NCI-H2107 treated with DMSO at 0.1 percent for 48 hours (cell line): Measurements from ENCODE around the gene GPC1.
"Not testable (repeated sequence)": the region's sequence is repeated elsewhere in the genome, so short reads cannot be mapped to it uniquely, and the experiment has no call there.

Source experiments
- DNase-seq: peaks from one replicate; lab custom pipeline; 2025; ENCODE audit not compliant: unreplicated experiment; lab: John Stamatoyannopoulos, UW

GPC1 gene

GRCh38 chr2:240435457-240435947 lies at the start of gene GPC1:
Gene GPC1 (plus strand): TSS chr2:240435663. CDS start chr2:240435919, 256 bp downstream.
- peak; percentile 18 for DNase-seq

GRCh38 chr2:240386326-240386725 lies 49.1 kb upstream of the GPC1 start:
- DNase-seq, result no peak

- DNase-seq, result not testable (repeated sequence)
Measured at GRCh38 chr2:240386743-240387142, 48.7 kb upstream of the GPC1 start.

GRCh38 chr2:240387325-240387668 lies 48.2 kb upstream of the GPC1 start:
- no peak for DNase-seq

- no peak for DNase-seq
Measured at GRCh38 chr2:240387669-240388358, 47.6 kb upstream of the GPC1 start.

GRCh38 chr2:240388471-240389301 lies 46.8 kb upstream of the GPC1 start:
- no peak for DNase-seq

- DNase-seq, result no peak
Measured at GRCh38 chr2:240389302-240389805, 46.1 kb upstream of the GPC1 start.

- DNase-seq, result no peak
Measured at GRCh38 chr2:240390091-240391073, 45.1 kb upstream of the GPC1 start.

GRCh38 chr2:240391111-240392051 lies 44.1 kb upstream of the GPC1 start:
- DNase-seq, result no peak

GRCh38 chr2:240392084-240392947 lies 43.1 kb upstream of the GPC1 start:
- DNase-seq, result no peak

GRCh38 chr2:240392948-240393830 lies 42.3 kb upstream of the GPC1 start:
- DNase-seq, result no peak

GRCh38 chr2:240393831-240394410 lies 41.5 kb upstream of the GPC1 start:
- DNase-seq, result no peak

- DNase-seq, result no peak
Measured at GRCh38 chr2:240394549-240394948, 40.9 kb upstream of the GPC1 start.

GRCh38 chr2:240395448-240395847 lies 40.0 kb upstream of the GPC1 start:
- DNase-seq, result no peak

- no peak for DNase-seq
Measured at GRCh38 chr2:240395896-240396622, 39.4 kb upstream of the GPC1 start.

GRCh38 chr2:240396623-240397541 lies 38.6 kb upstream of the GPC1 start:
- no peak for DNase-seq
